ENCODE results near the gene CFAP77.

GRCh38 chr9:132500193-132500592, 90.2 kb downstream of the CFAP77 start:
- no peak for TF ChIP-seq ARNTL (CRISPR knock-in tag; IDR thresholded peaks at IDR 0.05; ENCODE audit: borderline replicate concordance, low read depth)
- TF ChIP-seq, protein P1, sequence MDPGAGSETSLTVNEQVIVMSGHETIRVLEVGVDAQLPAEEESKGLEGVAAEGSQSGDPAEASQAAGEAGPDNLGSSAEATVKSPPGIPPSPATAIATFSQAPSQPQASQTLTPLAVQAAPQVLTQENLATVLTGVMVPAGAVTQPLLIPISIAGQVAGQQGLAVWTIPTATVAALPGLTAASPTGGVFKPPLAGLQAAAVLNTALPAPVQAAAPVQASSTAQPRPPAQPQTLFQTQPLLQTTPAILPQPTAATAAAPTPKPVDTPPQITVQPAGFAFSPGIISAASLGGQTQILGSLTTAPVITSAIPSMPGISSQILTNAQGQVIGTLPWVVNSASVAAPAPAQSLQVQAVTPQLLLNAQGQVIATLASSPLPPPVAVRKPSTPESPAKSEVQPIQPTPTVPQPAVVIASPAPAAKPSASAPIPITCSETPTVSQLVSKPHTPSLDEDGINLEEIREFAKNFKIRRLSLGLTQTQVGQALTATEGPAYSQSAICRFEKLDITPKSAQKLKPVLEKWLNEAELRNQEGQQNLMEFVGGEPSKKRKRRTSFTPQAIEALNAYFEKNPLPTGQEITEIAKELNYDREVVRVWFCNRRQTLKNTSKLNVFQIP (CRISPR knock-in tag; IDR thresholded peaks at IDR 0.05; ENCODE audit: borderline replicate concordance, low read depth), result no peak

Measured in SK-N-SH treated with all-trans-retinoic acid at 6 μM for 48 hours (cell line).